HG02884 (cell line): ENCODE results near the gene DCLK1.

ENCODE experiments used
- ATAC-seq: cut with Tn5 transposase; IDR thresholded peaks from one replicate; pipeline ENCODE4 v1.9.1; 2021; ENCODE audit warnings: mild to moderate bottlenecking, moderate library complexity; ENCODE audit not compliant: unreplicated experiment

The DCLK1 gene

DNA sequence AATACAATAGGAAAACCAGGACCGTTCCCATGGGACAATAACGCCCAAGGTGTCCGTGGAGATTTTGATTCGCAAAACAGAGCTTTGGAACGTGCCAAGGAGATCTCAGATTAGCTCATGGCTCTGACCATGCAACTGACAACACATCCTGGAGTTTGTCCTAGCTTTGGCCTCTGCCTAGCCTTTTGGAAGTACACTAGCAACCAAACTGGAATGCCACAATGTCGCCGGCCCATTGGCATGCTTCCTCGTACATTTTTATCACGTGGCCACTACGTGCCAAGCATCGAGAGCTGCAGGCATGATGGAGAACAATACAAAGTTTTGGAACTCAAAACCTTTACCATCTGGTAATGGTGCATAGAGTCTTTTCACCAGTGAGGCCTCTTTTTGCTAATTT is 256.5 kb downstream of the DCLK1 start:
- ATAC-seq: no peak

DNA sequence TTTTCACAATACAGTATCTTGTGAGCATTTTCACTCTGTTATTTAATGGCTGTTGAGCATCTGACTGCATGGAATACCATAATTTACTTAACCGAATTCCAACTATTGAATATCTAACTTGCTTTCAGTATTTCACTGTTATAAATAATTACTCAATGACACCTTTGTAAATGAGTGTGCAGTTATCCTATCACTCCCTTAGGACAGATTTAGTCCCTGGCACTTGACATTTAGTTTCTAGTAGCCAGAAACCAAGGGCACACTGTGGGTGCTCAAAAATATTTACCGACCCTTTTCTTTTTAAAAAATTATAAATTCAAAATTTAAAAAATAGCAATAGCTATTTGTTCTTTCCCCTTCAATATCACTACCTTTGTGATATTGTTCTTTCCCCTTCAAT is 258.8 kb downstream of the DCLK1 start:
- no peak for ATAC-seq

DNA sequence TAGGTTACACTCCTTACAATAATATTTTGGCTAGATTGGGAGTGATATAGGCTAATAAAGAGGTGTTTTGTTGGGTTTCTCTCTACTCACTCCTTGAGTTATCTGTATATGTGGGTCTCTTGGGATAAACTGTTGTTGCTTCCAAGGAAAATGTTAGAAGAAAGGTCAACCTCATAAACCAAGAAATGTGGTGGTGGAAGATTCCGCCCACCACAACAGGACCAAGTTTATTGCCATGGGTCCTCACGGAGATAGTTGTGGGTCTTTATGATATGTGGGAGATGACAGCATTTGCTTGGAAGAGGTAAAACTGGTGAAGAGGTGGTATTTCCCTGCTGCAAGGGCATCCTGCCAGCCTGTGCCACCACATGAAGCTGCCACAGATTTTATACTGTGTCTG is 259.6 kb downstream of the DCLK1 start:
- ATAC-seq: no peak

DNA sequence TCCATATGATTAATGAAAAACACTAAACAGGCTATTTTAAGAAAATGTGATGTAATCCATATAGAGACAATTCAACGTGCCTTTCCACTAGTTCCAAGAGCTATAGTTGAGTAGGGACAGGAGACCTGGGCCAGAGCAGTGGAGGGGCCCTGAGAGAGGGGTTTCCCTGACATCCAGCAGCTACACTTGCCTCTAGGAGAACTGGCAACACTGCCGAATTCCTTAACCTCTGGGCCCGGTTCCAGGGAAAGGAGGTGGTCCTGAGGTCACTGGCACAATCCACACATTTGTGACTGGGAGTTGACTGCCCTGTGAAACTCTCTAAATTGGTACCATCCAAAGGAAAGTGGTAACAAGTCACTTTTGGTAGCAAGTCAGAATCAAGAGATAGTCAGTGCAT is 264.4 kb downstream of the DCLK1 start:
- no peak for ATAC-seq

DNA sequence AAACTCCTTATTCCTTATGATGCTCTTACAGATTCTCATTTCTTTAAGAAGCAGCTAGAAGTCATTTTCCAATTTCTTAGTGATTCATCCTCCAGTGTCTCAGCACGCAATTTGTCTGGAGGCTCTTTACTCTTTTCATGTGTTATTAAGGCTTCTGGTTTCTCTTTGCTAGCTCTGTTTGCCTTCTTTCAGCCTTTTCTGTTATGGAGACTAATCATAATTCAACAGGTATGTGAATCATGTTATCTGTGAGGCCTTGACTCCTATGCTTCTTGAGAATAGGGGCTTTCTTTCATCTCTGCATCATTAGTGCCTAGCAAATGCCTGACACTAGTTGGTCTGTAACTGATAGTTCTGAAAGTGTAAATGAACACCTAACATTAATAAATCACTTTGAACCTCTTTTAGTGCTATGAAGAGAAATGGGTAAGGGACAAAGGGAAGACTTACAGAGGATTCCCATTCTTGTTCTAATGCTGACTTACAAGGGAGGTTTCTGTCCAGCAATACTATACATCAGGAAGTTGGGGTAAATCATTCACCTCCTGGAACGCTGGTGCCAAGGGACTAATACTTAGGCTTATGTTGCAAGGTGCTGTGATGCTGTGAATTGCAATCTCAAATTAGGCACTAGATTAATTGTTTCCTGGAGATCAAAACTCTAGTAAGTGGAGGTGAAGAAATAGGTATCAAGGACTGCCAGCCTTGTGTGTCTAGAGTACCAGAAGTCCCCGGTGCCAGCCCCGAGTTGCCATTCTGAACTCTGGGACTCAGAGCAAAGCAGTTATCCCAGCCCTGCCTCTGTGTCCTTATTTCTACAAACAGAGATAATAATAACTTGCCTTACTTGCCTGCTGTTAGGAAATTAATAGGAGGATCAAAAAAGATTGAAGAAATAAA is 265.6 kb downstream of the DCLK1 start:
- no peak for ATAC-seq

DNA sequence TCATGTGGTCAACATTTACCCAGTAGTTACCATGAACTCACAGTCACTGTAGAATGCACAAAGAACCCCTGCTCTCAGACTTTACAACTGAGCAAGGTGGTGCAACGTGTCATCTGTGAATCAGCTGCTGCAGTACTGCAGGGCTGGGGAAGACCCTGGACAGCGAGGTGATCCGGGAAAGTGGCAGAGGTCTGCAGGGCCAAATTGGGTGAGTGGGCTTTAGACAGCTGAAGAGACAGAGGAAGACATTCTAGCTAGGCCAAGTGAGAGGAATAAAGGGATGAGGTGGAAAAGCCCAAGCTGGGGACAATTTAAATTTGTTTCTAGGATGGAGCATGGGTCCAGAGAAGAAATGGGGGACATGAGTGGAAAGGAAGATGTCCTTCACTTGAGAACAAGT is 270.5 kb downstream of the DCLK1 start:
- no peak for ATAC-seq

DNA sequence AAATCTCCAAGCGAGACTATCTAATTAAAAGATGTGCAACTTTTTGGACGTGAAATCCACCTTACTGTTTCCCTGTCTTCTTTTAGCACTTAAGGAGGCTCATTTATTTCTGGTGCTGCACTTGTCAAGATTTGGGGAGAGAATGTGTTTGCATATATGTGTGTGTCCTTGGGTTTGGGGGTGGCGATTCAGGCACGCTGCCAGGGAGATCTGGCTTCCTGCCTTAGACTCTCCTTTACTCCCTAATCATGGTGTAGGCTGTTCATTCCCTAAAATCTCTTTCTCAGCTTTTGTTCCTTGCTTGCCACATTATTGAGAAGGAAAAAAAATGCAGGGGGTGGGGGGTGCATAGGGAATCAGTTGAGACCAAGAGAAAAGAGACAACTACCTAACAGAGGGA is 271.2 kb downstream of the DCLK1 start:
- ATAC-seq: no peak

DNA sequence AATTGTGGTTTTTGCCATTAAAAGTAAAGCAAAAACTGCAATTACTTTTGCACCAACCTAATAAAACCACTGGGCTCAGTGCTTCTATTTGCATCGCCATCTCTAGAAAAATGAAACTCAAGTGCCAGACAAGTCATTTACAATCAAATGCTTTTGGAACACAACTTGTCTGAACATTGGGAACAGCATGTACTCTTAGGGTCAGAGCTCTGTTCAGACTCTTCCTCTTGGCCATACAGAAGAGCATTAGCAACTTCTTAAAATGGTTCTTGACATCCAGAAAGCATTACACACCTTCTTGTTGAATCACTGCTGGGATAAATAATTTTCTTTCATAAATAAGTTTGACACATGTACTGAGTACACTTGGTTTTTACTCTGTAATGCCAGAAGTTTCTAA is 272.5 kb downstream of the DCLK1 start:
- ATAC-seq: no peak

DNA sequence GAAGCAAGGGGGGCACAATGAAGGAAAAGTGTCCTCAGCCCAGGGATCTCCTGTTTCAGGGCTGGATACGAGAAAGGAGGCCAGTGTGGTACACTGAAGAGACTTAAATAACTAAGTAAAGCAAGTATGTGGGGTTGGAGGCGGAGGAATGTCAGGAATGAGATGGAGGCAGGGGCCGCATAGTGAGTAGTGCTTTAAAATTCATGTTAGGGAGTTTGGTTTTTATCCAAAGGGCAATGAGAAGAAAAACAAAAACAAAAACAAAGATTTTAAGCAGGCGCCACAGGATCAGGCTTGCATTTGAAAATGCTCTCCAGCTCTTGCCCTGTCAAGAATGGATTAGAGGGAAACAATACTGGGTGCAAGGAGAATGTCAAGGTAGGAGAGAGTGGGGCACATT is 273.4 kb downstream of the DCLK1 start:
- ATAC-seq: no peak

DNA sequence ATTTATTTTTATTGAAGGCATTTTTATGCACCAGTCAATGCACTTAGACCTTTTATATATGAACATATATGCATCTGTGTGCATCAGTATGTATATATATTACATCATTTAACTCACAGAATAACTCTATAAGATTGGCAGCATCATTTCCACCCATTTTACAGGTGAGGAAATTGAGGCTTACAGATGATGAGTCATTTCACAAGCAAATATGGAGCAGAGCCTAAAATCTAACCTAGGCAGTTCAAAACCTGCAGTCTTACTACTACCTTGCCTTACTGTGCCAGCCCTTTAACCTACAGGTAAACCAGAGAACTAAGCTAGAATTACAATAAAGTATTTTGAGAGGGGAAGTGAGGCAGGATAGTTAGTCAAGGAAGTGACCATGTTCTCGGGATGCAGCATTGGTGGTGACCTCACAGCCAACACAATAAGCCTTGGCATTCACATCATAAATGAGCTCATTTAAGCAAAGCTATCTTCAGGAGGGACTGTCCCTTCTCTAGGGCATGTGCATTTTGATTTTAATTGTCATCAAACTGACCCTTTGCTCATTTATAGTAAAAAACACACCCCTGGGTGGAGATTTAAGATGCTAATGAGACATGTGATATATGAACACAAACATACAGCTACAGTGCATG is 274.3 kb downstream of the DCLK1 start:
- ATAC-seq: no peak

DNA sequence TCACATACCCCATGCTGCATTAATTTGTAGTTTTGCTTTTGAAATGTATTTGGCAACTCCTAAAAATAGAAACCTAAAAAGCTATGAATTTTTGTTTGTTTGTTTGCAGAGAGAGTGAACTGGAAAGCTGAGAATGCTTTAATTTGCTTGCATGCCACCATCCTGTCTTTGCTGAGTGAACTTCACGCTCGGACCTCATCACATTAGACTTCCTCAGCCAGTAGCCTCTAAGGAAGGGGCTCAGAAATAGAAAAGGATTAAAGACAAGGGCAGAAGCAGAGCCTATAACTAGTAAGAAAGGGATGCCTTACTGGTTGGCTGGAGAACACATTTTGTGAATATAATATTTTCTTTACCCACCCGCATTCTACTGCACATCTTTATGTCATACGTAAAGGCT is 275.1 kb downstream of the DCLK1 start:
- ATAC-seq: no peak

DNA sequence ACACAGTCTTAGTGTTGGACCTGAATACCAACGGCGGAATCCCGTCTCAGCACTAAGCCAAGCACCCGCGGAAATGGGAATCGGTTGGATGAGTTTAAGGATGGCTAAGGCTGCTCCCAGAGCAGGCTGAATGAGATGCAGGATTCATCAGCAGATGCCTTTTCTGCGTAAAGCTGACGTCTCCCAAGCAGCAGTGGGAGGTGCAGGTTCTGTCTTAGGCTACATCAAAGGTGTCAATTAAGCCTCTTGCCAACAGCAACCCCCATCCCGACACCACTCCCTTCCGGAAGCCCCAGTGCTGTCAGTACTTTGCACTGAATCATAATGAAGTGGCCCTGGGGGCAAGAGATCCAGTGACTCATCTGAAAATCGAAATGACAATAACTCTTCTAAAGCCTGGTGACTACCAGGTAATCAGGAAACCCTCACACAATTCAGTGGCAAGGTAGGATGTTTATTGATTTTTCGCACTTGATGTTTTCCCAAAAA is 275.6 kb downstream of the DCLK1 start:
- no peak for ATAC-seq

DNA sequence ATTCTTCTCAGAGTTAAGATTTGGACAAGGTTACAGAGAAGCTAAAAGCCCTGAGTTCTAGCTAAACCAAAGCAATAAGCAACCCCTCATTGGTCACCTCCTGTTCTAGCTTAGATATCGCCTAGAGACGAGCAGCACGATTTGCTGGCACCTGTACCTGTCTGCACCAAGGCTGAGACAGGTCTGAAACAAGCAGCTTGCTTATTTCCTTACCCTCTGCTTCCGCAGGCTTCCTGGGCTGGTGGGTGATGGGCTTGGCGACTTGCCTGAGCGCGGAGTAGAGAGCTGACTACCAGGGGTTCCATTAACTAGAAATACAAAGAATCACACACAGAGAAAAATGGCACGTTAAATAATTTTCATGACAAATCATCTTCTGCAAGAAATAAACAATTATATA is 276.9 kb downstream of the DCLK1 start:
- ATAC-seq: no peak

DNA sequence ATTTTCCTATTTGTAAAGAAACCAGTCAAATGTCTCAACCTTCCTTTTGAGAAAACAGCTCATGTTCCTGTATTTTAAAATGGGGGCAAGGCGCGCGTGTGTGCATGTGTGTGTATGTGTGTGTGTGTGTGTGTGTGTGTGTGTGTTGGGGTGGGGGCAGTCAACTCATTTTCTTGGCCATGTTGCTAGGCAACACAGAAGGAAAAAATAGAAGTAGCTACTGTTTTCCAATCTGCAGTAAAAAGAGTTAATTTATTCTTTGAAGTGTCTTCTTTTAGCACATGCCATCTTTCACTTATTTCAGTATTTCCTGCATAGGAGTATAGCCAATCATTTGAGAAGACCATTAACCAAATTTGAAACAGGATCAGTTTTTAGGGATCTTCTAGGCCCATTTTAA is 279.3 kb downstream of the DCLK1 start:
- no peak for ATAC-seq

DNA sequence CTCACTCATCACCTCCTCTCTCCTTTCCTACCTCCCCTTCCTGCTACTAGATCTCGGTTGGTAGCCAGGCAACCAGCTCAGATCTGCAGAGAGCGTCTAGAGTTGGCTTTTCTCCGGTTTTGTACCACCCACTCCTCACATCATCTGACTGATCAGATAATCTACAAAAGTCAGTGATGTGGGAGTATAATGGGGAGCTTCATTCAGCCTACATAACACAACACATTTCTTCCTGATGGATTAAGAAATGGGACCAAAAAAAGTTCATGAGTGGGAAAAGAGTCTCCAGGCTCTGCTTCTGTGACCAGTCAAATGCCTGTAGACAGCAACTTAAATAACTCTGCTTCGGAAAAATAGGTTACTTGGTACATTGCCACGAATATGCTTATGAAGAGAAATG is 279.8 kb downstream of the DCLK1 start:
- no peak for ATAC-seq

DNA sequence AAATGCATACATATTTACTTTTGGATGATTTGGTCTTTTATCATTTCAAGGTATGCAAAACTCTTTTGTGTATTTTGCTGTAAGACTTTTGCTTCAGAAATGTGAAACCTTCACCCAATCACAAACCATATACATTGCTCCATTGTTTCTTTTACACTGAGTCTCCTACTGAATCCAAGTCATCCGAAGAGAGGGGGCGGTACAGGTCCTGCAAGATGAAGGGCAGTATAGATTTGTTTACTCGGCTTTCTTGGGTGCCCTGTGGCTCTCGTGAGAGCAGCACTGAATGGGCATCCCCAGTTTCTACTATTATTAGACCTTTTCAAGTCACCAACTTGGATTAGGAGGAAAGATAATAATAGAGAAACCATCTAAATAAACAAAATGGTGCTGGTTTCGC is 280.6 kb downstream of the DCLK1 start:
- no peak for ATAC-seq

DNA sequence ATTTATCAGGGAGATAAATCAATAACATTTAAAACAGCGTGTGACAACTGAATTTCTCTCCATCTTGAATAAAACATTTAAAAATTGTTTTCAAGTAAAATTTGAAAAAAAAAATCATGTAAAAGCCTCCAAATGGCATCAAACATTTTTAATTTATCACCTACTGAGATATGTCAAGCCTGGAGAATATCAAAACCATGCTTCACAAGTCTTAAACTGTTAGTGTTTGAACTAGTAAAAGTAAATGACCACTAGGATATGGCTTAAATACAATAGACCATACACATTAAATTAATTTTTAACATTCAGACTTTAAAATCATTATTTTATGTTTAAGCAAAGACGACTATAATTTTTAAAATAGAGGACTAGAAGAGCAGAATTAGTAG is 281.9 kb downstream of the DCLK1 start:
- no peak for ATAC-seq

DNA sequence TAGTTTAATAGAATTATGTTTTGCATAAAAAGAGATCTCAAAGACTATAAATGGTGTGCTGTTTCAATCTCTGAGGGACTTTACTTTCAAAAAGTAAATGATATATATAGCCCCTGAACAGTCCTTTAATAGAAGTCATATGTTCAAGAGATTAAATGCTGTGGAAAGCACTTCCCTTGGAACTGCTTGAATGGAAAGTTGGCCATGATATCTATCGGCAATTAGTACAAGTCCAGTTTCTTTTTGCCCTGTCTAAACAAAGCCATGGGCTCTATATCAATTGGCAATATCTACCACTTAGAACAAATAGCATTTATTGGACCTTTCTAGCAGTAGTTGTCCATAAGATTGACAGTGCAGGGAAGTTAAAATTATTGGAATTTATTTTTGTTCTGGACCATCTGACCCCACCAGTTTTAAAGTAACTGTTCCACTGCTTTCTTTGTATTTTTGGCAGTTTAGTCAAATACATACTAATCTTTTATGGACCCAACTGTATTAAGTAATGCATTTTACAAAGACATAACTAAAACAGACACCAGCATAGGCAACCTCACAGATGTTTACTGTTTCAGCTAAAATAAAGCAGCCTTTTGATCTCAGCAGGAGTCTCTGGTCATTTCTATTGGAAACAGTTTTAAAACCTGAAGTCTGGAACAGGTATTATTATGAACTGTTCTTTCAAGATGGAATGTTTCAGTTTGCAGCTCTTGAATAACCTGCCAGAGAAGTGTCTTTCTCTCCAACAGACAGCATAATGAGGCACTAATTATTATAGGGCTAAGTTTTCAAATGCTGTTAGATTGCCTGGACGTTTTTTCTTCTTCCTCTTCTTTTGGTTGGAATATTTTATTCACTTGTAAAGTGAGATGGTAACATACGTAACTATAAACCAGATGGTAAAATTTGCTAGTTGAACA is 282.6 kb downstream of the DCLK1 start:
- no peak for ATAC-seq

DNA sequence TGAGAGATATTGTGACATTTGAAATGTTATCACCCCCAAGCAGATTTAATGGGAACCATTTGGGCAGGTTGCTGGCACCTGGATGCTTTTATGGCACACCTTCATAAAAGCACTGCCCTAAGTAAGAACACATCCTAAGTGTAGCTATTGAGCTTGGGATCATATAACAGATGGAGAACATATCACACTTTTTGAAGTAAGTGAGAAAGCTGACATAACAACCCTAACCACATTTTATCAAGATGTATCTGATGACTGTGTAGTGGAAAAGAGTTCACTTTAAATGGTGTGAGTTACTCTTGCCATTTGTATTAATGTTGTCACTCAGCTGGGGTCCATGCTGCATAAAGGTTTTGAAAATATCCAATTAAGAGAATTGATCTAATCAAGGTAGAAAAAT is 287.9 kb downstream of the DCLK1 start:
- ATAC-seq: no peak

DNA sequence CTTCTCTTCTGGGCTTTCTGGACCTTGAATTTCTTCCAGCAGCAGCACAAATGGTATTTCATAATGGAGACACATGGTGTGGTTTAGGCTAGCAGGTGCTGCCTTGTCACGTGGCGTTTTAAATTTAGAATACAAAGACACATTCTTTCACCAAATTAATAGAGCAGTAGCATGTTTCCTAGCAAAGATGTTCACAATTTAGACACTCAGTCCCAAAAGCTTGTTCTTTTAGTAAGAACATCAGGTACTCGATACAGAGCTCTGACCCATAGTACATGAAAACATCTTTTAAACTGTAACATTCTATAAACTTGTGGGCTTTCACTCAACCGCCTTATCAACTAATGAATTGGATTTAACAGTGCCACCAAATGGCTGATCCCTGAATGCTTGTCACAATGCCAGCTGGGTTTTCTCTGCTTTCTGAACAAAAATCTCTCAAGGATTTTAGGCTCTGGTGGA is 290.1 kb downstream of the DCLK1 start:
- ATAC-seq: no peak

DNA sequence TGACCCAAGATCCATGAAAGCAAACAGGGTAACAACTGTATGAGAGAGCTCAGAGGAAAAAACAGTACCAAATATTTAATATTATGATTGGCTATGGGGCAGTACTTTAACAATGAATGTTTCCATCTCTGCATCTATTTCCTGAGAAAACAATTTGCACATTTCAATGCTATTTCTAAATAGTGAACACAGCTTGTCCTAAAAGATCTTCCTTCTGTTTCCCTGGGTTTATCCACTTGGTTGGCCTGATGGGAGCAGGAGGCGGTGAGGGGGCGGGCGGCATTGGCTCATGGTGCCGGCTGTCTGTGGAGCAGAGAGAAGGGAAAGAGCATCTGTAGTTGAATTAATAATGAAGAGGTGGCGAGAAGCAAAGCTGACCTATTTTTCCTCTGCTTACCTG is 291.4 kb downstream of the DCLK1 start:
- no peak for ATAC-seq
